Measurements from ENCODE around the gene KSR2. TPM values are rescaled to one million over a fixed set of nuclear protein-coding genes. Genes with fewer than 3 reads are reported as not detected.

The KSR2 gene
- total RNA-seq, 1 donor from 2014 or later, result 1.4 TPM

- no peaks in the 10 kb centered on the region for H3K36me3 ChIP-seq
- intact Hi-C loops (cut with DNase I), result no loop called here
- no peak overlapping the region for H3K4me3 ChIP-seq
- DNase-seq (no peak), ATAC-seq (no peak)
- no peaks in the 10 kb centered on the region for H3K27me3 ChIP-seq
- H3K4me1 ChIP-seq, result no peaks in the 10 kb centered on the region
- TF ChIP-seq, protein P1, sequence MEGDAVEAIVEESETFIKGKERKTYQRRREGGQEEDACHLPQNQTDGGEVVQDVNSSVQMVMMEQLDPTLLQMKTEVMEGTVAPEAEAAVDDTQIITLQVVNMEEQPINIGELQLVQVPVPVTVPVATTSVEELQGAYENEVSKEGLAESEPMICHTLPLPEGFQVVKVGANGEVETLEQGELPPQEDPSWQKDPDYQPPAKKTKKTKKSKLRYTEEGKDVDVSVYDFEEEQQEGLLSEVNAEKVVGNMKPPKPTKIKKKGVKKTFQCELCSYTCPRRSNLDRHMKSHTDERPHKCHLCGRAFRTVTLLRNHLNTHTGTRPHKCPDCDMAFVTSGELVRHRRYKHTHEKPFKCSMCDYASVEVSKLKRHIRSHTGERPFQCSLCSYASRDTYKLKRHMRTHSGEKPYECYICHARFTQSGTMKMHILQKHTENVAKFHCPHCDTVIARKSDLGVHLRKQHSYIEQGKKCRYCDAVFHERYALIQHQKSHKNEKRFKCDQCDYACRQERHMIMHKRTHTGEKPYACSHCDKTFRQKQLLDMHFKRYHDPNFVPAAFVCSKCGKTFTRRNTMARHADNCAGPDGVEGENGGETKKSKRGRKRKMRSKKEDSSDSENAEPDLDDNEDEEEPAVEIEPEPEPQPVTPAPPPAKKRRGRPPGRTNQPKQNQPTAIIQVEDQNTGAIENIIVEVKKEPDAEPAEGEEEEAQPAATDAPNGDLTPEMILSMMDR (IDR thresholded peaks at IDR 0.05), result no peak
- H3K27ac ChIP-seq, result no peak overlapping the region
- H3K9me3 ChIP-seq, result no peaks in the 10 kb centered on the region
Observed at GRCh38 chr12:117571321-117571720, 397.5 kb downstream of the KSR2 start.

- Histone ChIP-seq H3K4me3 (no peak overlapping the region), H3K9me3 (no peaks in the 10 kb centered on the region), H3K27ac (no peak overlapping the region), H3K27me3 (no peaks in the 10 kb centered on the region), H3K36me3 (no peaks in the 10 kb centered on the region), H3K4me1 (no peaks in the 10 kb centered on the region)
- no peak for ATAC-seq
- no peak for DNase-seq
- intact Hi-C loops (cut with DNase I), result no loop called here
- TF ChIP-seq, protein P1 (IDR thresholded peaks at IDR 0.05), result no peak
Observed at GRCh38 chr12:117570608-117571007, 398.2 kb downstream of the KSR2 start.

DNA sequence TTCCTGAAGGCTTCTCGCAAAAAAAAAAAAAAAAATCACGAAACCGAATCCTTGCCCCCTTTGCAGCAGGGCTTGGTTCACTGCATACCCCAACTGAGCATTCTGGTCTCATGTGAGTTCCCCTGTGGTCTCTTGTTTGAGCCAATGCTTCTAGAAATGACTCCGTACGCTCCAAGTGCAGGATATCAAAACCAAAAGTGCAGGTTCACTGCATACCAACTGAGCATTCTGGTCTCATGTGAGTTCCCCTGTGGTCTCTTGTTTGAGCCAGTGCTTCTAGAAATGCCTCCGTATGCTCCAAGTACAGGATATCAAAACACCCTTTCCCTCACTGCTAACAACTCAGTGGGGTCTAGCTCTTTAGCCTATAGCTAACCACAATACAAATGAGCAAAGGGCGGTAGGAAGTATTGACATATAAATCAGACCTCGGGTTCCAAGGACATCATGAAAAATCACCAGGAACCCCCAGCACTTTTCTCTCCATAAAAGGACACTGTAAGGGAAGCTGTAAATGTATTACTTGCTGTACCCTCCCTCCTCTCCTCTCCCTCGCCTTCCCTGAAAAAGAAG is 401.1 kb downstream of the KSR2 start:
- no peak overlapping the region for H3K4me3 ChIP-seq

GRCh38 chr12:117564881-117565280 is 403.9 kb downstream of the KSR2 start:
- DNase-seq (no peak), ATAC-seq (no peak)
- H3K4me3 ChIP-seq, result no peak overlapping the region
- no peaks in the 10 kb centered on the region for H3K9me3 ChIP-seq
- H3K36me3 ChIP-seq, result no peaks in the 10 kb centered on the region
- no peaks in the 10 kb centered on the region for H3K27me3 ChIP-seq
- intact Hi-C loops (cut with DNase I), result no loop called here
- TF ChIP-seq, protein P1 (IDR thresholded peaks at IDR 0.05), result no peak
- H3K27ac ChIP-seq, result no peak overlapping the region
- H3K4me1 ChIP-seq, result no peaks in the 10 kb centered on the region

More for the DNA sequence above, 401.1 kb downstream of the KSR2 start:
- DNase-seq (no peak), ATAC-seq (no peak)
- Histone ChIP-seq H3K27ac (no peak overlapping the region), H3K9me3 (no peaks in the 10 kb centered on the region), H3K4me1 (no peaks in the 10 kb centered on the region), H3K36me3 (no peaks in the 10 kb centered on the region), H3K27me3 (no peaks in the 10 kb centered on the region)
- intact Hi-C loops (cut with DNase I), result no loop called here
- TF ChIP-seq, protein P1 (IDR thresholded peaks at IDR 0.05), result no peak

DNA sequence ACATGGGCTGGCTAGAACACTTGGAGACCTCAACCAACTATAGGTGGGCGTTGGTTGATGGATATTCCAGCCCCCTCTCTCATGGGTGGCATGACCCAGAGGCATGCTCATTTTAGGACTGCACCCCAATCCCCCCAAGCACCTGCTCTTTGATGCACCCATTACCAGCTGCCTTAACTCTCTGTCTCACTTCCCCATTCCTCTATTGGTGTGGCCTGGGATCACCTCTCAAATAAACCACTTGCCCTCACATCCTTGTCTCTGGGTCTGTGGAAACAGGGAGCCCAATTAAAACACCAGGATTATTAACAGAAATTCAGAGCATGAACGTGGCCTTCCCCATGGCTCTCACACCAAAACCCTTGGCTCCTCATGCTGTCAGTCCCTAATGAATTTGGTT is 405.1 kb downstream of the KSR2 start:
- DNase-seq, result no peak
- TF ChIP-seq, protein P1 (IDR thresholded peaks at IDR 0.05), result no peak
- Histone ChIP-seq H3K36me3 (no peaks in the 10 kb centered on the region), H3K4me3 (no peak overlapping the region), H3K4me1 (no peaks in the 10 kb centered on the region), H3K9me3 (no peaks in the 10 kb centered on the region), H3K27ac (no peak overlapping the region), H3K27me3 (no peaks in the 10 kb centered on the region)
- intact Hi-C loops (cut with DNase I), result no loop called here
- no peak for ATAC-seq

DNA sequence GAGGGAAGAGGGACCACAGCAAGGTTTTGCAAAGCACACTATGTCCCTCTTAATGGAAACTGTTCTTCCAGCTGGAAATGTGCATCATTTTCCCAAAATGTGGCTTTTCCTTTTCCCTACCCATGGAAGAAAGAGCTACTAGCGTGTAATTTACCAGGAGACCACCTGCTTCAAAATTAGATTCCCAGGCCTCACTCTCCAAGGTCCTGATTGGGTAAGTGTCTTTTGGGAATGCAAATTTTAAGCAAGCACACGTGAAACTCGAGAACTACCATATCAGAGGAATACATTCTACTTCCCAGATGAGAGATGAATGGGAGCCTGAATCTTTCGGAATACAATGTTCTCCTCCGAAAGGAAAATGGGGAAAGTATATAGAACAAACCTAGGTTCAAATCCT is 405.8 kb downstream of the KSR2 start:
- ATAC-seq (no peak), DNase-seq (no peak)
- Histone ChIP-seq H3K4me1 (no peaks in the 10 kb centered on the region), H3K4me3 (no peak overlapping the region), H3K9me3 (no peaks in the 10 kb centered on the region), H3K27me3 (no peaks in the 10 kb centered on the region), H3K27ac (no peak overlapping the region), H3K36me3 (no peaks in the 10 kb centered on the region)
- intact Hi-C loops (cut with DNase I), result no loop called here
- TF ChIP-seq, protein P1 (IDR thresholded peaks at IDR 0.05), result no peak

All from upper lobe of right lung (tissue), 1 donor.